MCF 10A (cell line): Measurements from ENCODE around the gene RASEF. TPM values are rescaled to one million over a fixed set of nuclear protein-coding genes. Genes with fewer than 3 reads are reported as not detected.
"Not testable (repeated sequence)": the region's sequence is repeated elsewhere in the genome, so short reads cannot be mapped to it uniquely, and the experiment has no call there.

Experiments used
- BruUV-seq: library from RNA; stranded (reverse); fragments of 400-500 nt; replicated peaks from 2 replicates; lab custom pipeline; 2021; lab: Mats Ljungman, UMichigan
- CTCF ChIA-PET: fragments of 300-600 bp; sonication (Branson Sonifier 250); formaldehyde crosslinking; extraction: SDS; loops from one replicate; lab custom pipeline; 2021; ENCODE audit warnings: antibody characterized with exemption, inconsistent platforms; lab: Yijun Ruan, JAX
- POLR2A ChIA-PET: fragments of 300-600, 350-650 bp; sonication (Branson Sonifier 250); formaldehyde crosslinking; extraction: SDS; loops from one replicate; lab custom pipeline; 2020; ENCODE audit warnings: antibody characterized with exemption, inconsistent platforms; lab: Yijun Ruan, JAX
- DNase-seq: peaks from one replicate; pipeline ENCODE4 v3.0.0-alpha.2; 2018; ENCODE audit not compliant: unreplicated experiment
- H3K27ac Mint-ChIP-seq: one replicate; pipeline ENCODE4 v1.8.0; 2022; ENCODE audit warnings: mild to moderate bottlenecking, low read depth, mixed read lengths; ENCODE audit not compliant: unreplicated experiment
- H3K27me3 Mint-ChIP-seq: one replicate; pipeline ENCODE4 v1.8.0; 2022; ENCODE audit warnings: mixed read lengths; ENCODE audit not compliant: insufficient read depth, unreplicated experiment
- H3K36me3 Mint-ChIP-seq: one replicate; pipeline ENCODE4 v1.8.0; 2022; ENCODE audit warnings: mild to moderate bottlenecking, moderate library complexity, mixed read lengths; ENCODE audit not compliant: insufficient read depth, unreplicated experiment
- H3K4me1 Mint-ChIP-seq: one replicate; pipeline ENCODE4 v1.8.0; 2022; ENCODE audit warnings: mixed read lengths; ENCODE audit not compliant: insufficient read depth, unreplicated experiment
- H3K4me3 Mint-ChIP-seq: one replicate; pipeline ENCODE4 v1.8.0; 2022; ENCODE audit warnings: mild to moderate bottlenecking, moderate library complexity, mixed read lengths; ENCODE audit not compliant: unreplicated experiment
- H3K9me3 Mint-ChIP-seq: one replicate; pipeline ENCODE4 v1.8.0; 2022; ENCODE audit warnings: mixed read lengths; ENCODE audit not compliant: unreplicated experiment
- CTCF ChIP-seq: fragments of 200-600 bp; IDR thresholded peaks from one replicate; pipeline ENCODE4 v1.8.0; 2022; ENCODE audit warnings: antibody characterized with exemption, mild to moderate bottlenecking; ENCODE audit not compliant: unreplicated experiment
- intact Hi-C: fragments of 100-400 bp; cut with micrococcal nuclease; formaldehyde crosslinking; loops from 2 replicates; pipeline ENCODE4 v1.14.1; 2022
- total RNA-seq: library from RNA; stranded (reverse); gene quantifications from 2 replicates; pipeline ENCODE4 v1.2.3, GENCODE V29; 2022

The RASEF gene
- total RNA-seq, 1 experiment from 2014 or later, result 7.5 TPM

GRCh38 chr9:83106772-83107171 lies 43.8 kb upstream of the RASEF start:
- Mint-ChIP-seq H3K36me3 (no peaks in the 10 kb centered on the region), H3K4me3 (no peak overlapping the region), H3K4me1 (no peaks in the 10 kb centered on the region), H3K27ac (no peak overlapping the region), H3K27me3 (no peaks in the 10 kb centered on the region), H3K9me3 (no peaks in the 10 kb centered on the region)
- intact Hi-C loops, result no loop called here
- BruUV-seq, result no TSS peak
- ChIA-PET POLR2A (no interaction called here), CTCF (no interaction called here)
- no peak for TF ChIP-seq CTCF
- DNase-seq, result no peak

GRCh38 chr9:83106263-83106662 lies 43.3 kb upstream of the RASEF start:
- Mint-ChIP-seq H3K36me3 (no peaks in the 10 kb centered on the region), H3K4me1 (no peaks in the 10 kb centered on the region), H3K27ac (no peak overlapping the region), H3K27me3 (no peaks in the 10 kb centered on the region), H3K4me3 (no peak overlapping the region), H3K9me3 (no peaks in the 10 kb centered on the region)
- no TSS peak for BruUV-seq
- no peak for DNase-seq
- intact Hi-C loops, result no loop called here
- POLR2A ChIA-PET, result no interaction called here
- CTCF ChIA-PET, result no interaction called here
- TF ChIP-seq CTCF, result no peak

- Mint-ChIP-seq H3K36me3 (no peaks in the 10 kb centered on the region), H3K4me1 (no peaks in the 10 kb centered on the region), H3K27ac (no peak overlapping the region), H3K9me3 (no peaks in the 10 kb centered on the region), H3K4me3 (no peak overlapping the region), H3K27me3 (no peaks in the 10 kb centered on the region)
- CTCF ChIA-PET, result no interaction called here
- BruUV-seq, result no TSS peak
- POLR2A ChIA-PET, result no interaction called here
- no peak for TF ChIP-seq CTCF
- DNase-seq, result no peak
- intact Hi-C loops, result no loop called here
Measured at GRCh38 chr9:83097633-83098032, 34.7 kb upstream of the RASEF start.

GRCh38 chr9:83093311-83093710 lies 30.4 kb upstream of the RASEF start:
- H3K9me3 Mint-ChIP-seq, H3K36me3 Mint-ChIP-seq, POLR2A ChIA-PET, H3K4me3 Mint-ChIP-seq, DNase-seq, H3K27me3 Mint-ChIP-seq, H3K4me1 Mint-ChIP-seq, CTCF ChIA-PET, intact Hi-C loops, H3K27ac Mint-ChIP-seq, BruUV-seq: not testable (repeated sequence)

- no peak overlapping the region for H3K27ac Mint-ChIP-seq
- intact Hi-C loops, result no loop called here
- POLR2A ChIA-PET, result no interaction called here
Measured at GRCh38 chr9:83081846-83082245, 18.9 kb upstream of the RASEF start.

More at GRCh38 chr9:83081846-83082245, 18.9 kb upstream of the RASEF start:
- CTCF ChIA-PET, result interaction anchor here (0.5 to 0.6 kb wide), 2 partner anchors 322 to 826 kb away, joined by 3 to 5 read pairs; no protein-coding TSS in a partner anchor
- Mint-ChIP-seq H3K27me3 (no peaks in the 10 kb centered on the region), H3K36me3 (no peaks in the 10 kb centered on the region), H3K4me3 (no peak overlapping the region), H3K9me3 (no peaks in the 10 kb centered on the region), H3K4me1 (no peaks in the 10 kb centered on the region)
- BruUV-seq, result no TSS peak
- no peak for DNase-seq
- TF ChIP-seq CTCF, result no peak
